GM19372 (cell line): ENCODE data around the gene HIPK2.

ENCODE experiments used
- ATAC-seq: cut with Tn5 transposase; IDR thresholded peaks from one replicate; pipeline ENCODE4 v1.9.1; 2021; ENCODE audit warnings: mild to moderate bottlenecking, low read depth, moderate library complexity; ENCODE audit not compliant: unreplicated experiment

Gene HIPK2

GRCh38 chr7:139575338-139575680 lies 202.5 kb downstream of the HIPK2 start:
- no peak for ATAC-seq

GRCh38 chr7:139574618-139575337 lies 203.0 kb downstream of the HIPK2 start:
- ATAC-seq = no peak

GRCh38 chr7:139573871-139574270 lies 203.9 kb downstream of the HIPK2 start:
- ATAC-seq = no peak

- no peak for ATAC-seq
These were observed 205.0 kb downstream of the HIPK2 start for GRCh38 chr7:139572704-139573385.

- no peak for ATAC-seq
These were observed 205.7 kb downstream of the HIPK2 start for GRCh38 chr7:139572071-139572470.

GRCh38 chr7:139571651-139572050 lies 206.1 kb downstream of the HIPK2 start:
- no peak for ATAC-seq

- ATAC-seq = no peak
These were observed 206.6 kb downstream of the HIPK2 start for GRCh38 chr7:139571190-139571589.

GRCh38 chr7:139570626-139571025 lies 207.2 kb downstream of the HIPK2 start:
- no peak for ATAC-seq

- ATAC-seq = no peak
These were observed 207.7 kb downstream of the HIPK2 start for GRCh38 chr7:139570119-139570518.

GRCh38 chr7:139568813-139569490 lies 208.8 kb downstream of the HIPK2 start:
- no peak for ATAC-seq

GRCh38 chr7:139568346-139568675 lies 209.5 kb downstream of the HIPK2 start:
- no peak for ATAC-seq

GRCh38 chr7:139567647-139568345 lies 210.0 kb downstream of the HIPK2 start:
- no peak for ATAC-seq

- ATAC-seq = no peak
These were observed 210.8 kb downstream of the HIPK2 start for GRCh38 chr7:139566736-139567646.

GRCh38 chr7:139566075-139566474 lies 211.7 kb downstream of the HIPK2 start:
- no peak for ATAC-seq

- no peak for ATAC-seq
These were observed 213.9 kb downstream of the HIPK2 start for GRCh38 chr7:139563856-139564255.

- no peak for ATAC-seq
These were observed 214.7 kb downstream of the HIPK2 start for GRCh38 chr7:139562961-139563565.

- ATAC-seq = no peak
These were observed 215.3 kb downstream of the HIPK2 start for GRCh38 chr7:139562491-139562890.

GRCh38 chr7:139560678-139561077 lies 217.1 kb downstream of the HIPK2 start:
- no peak for ATAC-seq

GRCh38 chr7:139560199-139560598 lies 217.6 kb downstream of the HIPK2 start:
- no peak for ATAC-seq
